Esophagus squamous epithelium (tissue), 5 donors: Measurements from ENCODE around the gene PPL. TPM values are rescaled to one million over a fixed set of nuclear protein-coding genes. Genes with fewer than 3 reads are reported as not detected.
"Not testable (repeated sequence)": the region's sequence is repeated elsewhere in the genome, so short reads cannot be mapped to it uniquely, and the experiment has no call there.

Source experiments
- DNase-seq: peaks from one replicate; lab custom pipeline; 2025; lab: John Stamatoyannopoulos, UW
- H3K27ac ChIP-seq, 4 donors: fragments of 200-600 bp; sonication (generic); one replicate each; pipeline ENCODE4 v1.5.1; 2016 to 2019; ENCODE audit warnings: mild to moderate bottlenecking in 1 of 4
- H3K27me3 ChIP-seq, 4 donors: fragments of 200-600 bp; sonication (generic); 1 replicate in 3 of 4; 2 replicates in 1 of 4; pipeline versions ENCODE4 v1.5.1 to v1.6.0; 2017 to 2021; ENCODE audit warnings: antibody characterized with exemption in 1 of 4
- H3K36me3 ChIP-seq, 3 donors: fragments of 200-600 bp; sonication (generic); one replicate each; pipeline ENCODE4 v1.5.1; 2016 to 2019
- H3K4me1 ChIP-seq, 3 donors: fragments of 200-600 bp; sonication (generic); one replicate each; pipeline ENCODE4 v1.5.1; 2017 to 2019
- H3K4me3 ChIP-seq, 4 donors: fragments of 200-600 bp; sonication (generic); 1 replicate in 3 of 4; 2 replicates in 1 of 4; pipeline ENCODE4 v1.5.1; 2016 to 2019; ENCODE audit warnings: mild to moderate bottlenecking in 2 of 4, moderate library complexity in 1 of 4
- H3K9me3 ChIP-seq, 3 donors: fragments of 200-600 bp; sonication (generic); one replicate each; pipeline ENCODE4 v1.5.1; 2016 to 2019
- POLR2A ChIP-seq, 4 donors: fragments of 450-650 bp; IDR thresholded peaks; one replicate each; pipeline ENCODE4 v1.6.1; 2017; ENCODE audit warnings: antibody characterized with exemption in 4 of 4, mild to moderate bottlenecking in 4 of 4, moderate library complexity in 3 of 4
- WGBS, 2 donors: methylation state at CpG; one replicate each; pipeline ENCODE4 v1.1.5; 2018; 5-methylcytosine and 5-hydroxymethylcytosine counted together
- intact Hi-C: fragments of 100-400 bp; cut with DNase I; formaldehyde crosslinking; loops from one replicate; pipeline ENCODE4 v1.15.0; 2022
- total RNA-seq, 4 donors: library from RNA; depleted of rRNA; stranded (reverse); fragments of >200 nt; gene quantifications; one replicate each; pipeline ENCODE4 v1.1.0, GENCODE V29; 2016
- TF ChIP-seq, protein P1 (sequence below), 6 experiments: fragments of 450-650 bp in 4 of 6; fragments of 200-600 bp in 2 of 6; sonication (generic) in 2 of 6; IDR thresholded peaks; one replicate each; pipeline ENCODE4 v1.5.1; 2016 to 2019; ENCODE audit warnings: antibody characterized with exemption in 6 of 6, mild to moderate bottlenecking in 4 of 6, moderate library complexity in 4 of 6
- donor health status: DM: yes; HTN: yes; CAD: no.

PPL gene
- total RNA-seq, 4 donors from 2014 or later: 504 to 1,677 (median 860) TPM

DNA sequence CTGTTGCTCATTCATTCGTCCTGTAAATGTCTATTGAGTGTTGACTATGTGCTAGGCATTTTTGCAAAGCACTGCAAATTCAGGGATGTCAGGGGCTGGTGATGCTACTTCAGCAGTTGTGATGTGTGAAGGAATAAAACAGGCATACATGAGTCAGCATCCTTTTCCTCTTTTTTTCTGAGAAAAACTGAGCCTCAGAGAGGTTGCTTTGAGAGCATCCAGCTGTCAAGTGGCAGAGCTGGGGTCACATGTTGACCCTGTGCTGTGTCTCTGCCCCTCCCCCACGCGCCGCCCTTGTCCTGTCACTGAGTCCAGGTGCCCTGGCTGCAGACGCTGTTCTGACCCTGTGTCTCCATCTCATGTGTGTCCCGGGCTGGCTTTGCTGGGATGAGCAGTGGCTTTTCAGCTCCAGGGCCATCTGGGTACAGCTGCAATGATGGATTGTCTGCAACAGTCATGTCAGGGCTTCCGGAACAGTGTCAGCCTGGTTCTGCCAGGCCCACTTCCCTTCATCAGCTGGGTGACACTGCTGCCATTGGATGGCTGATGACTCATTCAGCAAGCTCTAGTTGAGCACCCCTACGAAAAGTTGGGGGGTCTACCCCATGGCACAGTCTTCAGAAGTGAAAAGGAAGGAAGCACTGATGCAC is 36.1 kb upstream of the PPL start:
- Histone ChIP-seq H3K36me3 (no peaks in the 10 kb centered on the region), H3K4me1 (no peaks in the 10 kb centered on the region), H3K27me3 (no peaks in the 10 kb centered on the region), H3K27ac (no peak overlapping the region), H3K4me3 (no peak overlapping the region), H3K9me3 (no peaks in the 10 kb centered on the region)
- 23 to 29% methylated on average over 7 of the region's 8 CpGs for WGBS, 2 donors
- DNase-seq: no peak
- intact Hi-C loops: no loop called here
- no peak for TF ChIP-seq POLR2A (IDR thresholded peaks at IDR 0.05)
- TF ChIP-seq, protein P1, sequence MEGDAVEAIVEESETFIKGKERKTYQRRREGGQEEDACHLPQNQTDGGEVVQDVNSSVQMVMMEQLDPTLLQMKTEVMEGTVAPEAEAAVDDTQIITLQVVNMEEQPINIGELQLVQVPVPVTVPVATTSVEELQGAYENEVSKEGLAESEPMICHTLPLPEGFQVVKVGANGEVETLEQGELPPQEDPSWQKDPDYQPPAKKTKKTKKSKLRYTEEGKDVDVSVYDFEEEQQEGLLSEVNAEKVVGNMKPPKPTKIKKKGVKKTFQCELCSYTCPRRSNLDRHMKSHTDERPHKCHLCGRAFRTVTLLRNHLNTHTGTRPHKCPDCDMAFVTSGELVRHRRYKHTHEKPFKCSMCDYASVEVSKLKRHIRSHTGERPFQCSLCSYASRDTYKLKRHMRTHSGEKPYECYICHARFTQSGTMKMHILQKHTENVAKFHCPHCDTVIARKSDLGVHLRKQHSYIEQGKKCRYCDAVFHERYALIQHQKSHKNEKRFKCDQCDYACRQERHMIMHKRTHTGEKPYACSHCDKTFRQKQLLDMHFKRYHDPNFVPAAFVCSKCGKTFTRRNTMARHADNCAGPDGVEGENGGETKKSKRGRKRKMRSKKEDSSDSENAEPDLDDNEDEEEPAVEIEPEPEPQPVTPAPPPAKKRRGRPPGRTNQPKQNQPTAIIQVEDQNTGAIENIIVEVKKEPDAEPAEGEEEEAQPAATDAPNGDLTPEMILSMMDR (IDR thresholded peaks at IDR 0.05): no peak

DNA sequence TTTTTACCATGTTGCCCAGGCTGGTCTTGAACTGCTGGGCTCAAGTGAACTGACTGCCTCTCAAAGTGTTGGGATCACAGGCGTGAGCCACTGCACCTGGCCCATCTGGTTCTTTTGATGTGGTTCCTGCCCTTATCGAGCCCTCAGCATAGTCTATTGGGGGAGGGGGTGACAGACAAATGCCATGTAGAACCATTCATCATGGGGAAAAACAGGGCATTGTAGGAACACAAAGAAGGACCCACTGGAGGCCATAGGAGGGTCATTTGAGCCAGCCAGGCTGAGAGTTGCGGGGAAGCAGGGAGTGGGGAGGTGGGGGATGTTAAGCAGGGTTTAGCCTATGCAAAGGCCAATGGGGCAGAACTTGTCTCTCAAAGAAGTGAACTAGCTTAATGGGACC is 33.1 kb upstream of the PPL start:
- no peak for DNase-seq
- 89 to 92% methylated on average over 1 of the region's 3 CpGs for WGBS, 2 donors
- Histone ChIP-seq H3K27ac (no peak overlapping the region), H3K4me1 (no peaks in the 10 kb centered on the region), H3K36me3 (no peaks in the 10 kb centered on the region), H3K4me3 (no peak overlapping the region), H3K27me3 (no peaks in the 10 kb centered on the region), H3K9me3 (no peaks in the 10 kb centered on the region)
- TF ChIP-seq, protein P1 (IDR thresholded peaks at IDR 0.05): no peak
- intact Hi-C loops: no loop called here

DNA sequence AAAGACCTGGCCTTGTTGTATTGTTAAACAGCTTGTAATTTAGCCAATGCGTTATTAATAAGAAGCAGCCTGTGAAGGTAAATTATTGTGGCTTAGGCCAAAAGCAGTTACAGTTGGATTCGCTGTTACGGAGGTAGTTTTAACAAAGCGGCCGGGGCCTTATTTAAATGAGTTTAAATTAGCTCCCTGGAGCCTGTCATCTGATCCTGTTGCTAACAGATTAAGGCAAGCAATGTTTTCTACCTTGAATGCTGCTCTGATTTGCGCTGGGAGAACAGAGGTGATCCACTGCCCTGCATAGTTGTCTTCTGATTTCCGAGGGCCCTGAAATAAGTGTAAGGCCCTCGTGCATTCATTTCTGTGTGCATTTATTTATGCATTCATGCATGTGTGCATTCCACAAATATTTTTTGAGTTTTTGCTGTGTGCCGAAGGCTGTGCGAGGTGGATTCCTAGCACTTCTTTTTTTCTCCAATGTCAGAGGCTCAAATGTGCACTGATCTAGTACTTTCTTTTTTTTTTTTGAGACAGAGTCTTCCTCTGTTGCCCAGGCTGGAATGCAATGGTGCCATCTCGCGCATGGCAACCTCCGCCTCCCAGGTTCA is 32.0 kb upstream of the PPL start:
- Histone ChIP-seq H3K36me3 (no peaks in the 10 kb centered on the region), H3K27me3 (no peaks in the 10 kb centered on the region), H3K4me3 (no peak overlapping the region), H3K4me1 (no peaks in the 10 kb centered on the region), H3K9me3 (no peaks in the 10 kb centered on the region), H3K27ac (no peak overlapping the region)
- intact Hi-C loops: no loop called here
- DNase-seq: no peak
- WGBS, 2 donors: 76 to 78% methylated on average over 13 of the region's 13 CpGs
- TF ChIP-seq POLR2A (IDR thresholded peaks at IDR 0.05): no peak
- TF ChIP-seq, protein P1 (IDR thresholded peaks at IDR 0.05): no peak

DNA sequence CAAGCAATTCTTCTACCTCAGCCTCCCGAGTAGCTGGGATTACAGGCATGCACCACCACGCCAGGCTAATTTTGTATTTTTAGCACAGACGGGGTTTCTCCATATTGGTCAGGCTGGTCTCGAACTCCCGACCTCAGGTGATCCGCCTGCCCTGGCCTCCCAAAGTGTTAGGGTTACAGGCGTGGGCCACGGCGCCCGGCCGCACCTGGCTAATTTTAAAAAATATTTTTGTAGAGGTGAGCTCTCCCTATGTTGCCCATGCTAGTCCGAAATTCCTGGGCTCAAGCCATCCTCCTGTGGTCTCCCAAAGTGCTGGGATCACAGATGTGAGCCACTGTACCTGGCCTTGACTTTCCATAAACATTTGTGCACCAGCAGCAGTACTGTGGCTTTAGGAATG is 31.3 kb upstream of the PPL start:
- WGBS, 2 donors: 82 to 85% methylated on average over 12 of the region's 12 CpGs
- H3K27me3 ChIP-seq, intact Hi-C loops, H3K9me3 ChIP-seq, H3K36me3 ChIP-seq, H3K27ac ChIP-seq, H3K4me1 ChIP-seq, H3K4me3 ChIP-seq, DNase-seq: not testable (repeated sequence)

DNA sequence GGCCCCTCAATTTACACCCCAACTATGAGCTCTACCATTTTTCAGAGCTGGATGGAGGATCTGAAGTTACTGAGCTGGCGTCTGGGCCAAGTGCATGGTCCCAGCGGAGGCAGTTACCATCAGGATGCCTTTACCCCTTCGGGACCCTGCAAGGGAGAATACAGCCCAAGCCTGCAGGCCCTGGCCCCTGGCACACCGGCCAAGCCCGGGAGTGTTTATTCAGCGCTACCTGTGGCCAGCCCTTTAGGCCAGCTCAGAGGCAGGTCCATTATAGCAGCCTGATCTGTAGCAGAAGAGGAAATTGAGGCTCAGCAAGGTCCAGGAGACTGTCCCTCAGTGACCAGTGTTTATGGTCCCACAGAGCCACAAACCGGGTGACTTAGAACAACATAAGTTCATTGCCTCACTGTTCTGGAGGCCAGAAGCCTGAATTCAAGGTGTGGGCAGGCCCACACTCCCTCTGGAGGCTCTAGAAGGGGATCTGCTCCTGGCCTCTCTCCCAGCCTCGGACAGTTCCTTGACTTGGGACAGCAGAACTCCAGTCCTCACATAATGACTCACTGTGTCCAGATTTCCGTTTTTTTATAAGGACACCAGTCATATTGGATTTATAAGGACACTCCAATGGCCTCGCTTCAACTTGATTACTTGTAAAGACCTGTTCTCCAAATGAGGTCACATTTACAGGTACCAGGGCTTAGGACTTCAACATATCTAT is 29.9 kb upstream of the PPL start:
- H3K4me3 ChIP-seq: no peak overlapping the region
- H3K36me3 ChIP-seq: no peaks in the 10 kb centered on the region
- intact Hi-C loops: no loop called here
- H3K27ac ChIP-seq: no peak overlapping the region
- H3K9me3 ChIP-seq: no peaks in the 10 kb centered on the region
- 53 to 73% methylated on average over 3 to 10 of the region's 10 CpGs for WGBS, 2 donors
- no peak for DNase-seq
- TF ChIP-seq POLR2A (IDR thresholded peaks at IDR 0.05): no peak
- TF ChIP-seq, protein P1 (IDR thresholded peaks at IDR 0.05): no peak
- no peaks in the 10 kb centered on the region for H3K4me1 ChIP-seq
- H3K27me3 ChIP-seq: no peaks in the 10 kb centered on the region

DNA sequence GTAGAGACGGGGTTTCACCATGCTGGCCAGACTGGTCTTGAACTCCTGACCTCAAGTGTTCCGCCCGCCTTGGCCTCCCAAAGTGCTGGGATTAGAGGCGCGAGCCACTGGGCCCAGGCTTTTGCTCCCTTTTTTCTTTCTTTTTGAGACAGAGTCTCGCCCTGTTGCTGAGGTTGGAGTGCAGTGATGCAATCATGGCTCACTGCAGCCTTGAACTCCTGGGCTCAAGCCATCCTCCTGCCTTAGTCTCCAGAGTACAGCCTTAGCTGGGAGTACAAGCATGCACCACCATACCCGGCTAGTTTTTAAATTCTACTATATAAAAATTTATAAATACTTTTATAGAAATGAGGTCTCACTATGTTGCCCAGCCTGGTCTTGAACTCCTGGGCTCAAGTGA is 26.6 kb upstream of the PPL start:
- peaks cover 0 to 16% (median 0%) of the 10 kb centered on the region in 4 donors for H3K27me3 ChIP-seq
- DNase-seq, H3K4me3 ChIP-seq, H3K27ac ChIP-seq, intact Hi-C loops, H3K4me1 ChIP-seq, H3K9me3 ChIP-seq, H3K36me3 ChIP-seq: not testable (repeated sequence)
- WGBS, 2 donors: 72 to 78% methylated on average over 7 of the region's 7 CpGs
